HEK293T (cell line): ENCODE results near the gene MLLT10.
A peak's percentile ranks its signal among the peaks of the same experiment; 100 is the strongest.

Experiments
- CTCF ChIA-PET: fragments of 350-600 bp; formaldehyde crosslinking; extraction: SDS; loops from one replicate; lab custom pipeline; 2021; ENCODE audit warnings: antibody characterized with exemption, inconsistent platforms; lab: Yijun Ruan, JAX
- POLR2A ChIA-PET: fragments of 350-600 bp; formaldehyde crosslinking; extraction: SDS; loops from one replicate; lab custom pipeline; 2020; ENCODE audit warnings: antibody characterized with exemption, inconsistent platforms; lab: Yijun Ruan, JAX
- DNase-seq: peaks from one replicate; pipeline ENCODE4 v3.0.0; 2012; ENCODE audit warnings: mixed read lengths; ENCODE audit errors: extremely low spot score
- ARNT ChIP-seq: fragments of 450-650 bp; IDR thresholded peaks from 2 replicates; pipeline ENCODE4 v1.6.1; 2017; ENCODE audit warnings: mild to moderate bottlenecking
- BHLHE40 ChIP-seq: fragments of 450-650 bp; IDR thresholded peaks from 2 replicates; pipeline ENCODE4 v1.6.1; 2016; ENCODE audit warnings: mild to moderate bottlenecking, moderate library complexity, borderline replicate concordance
- CTBP1 ChIP-seq: fragments of 450-650 bp; IDR thresholded peaks from 2 replicates; pipeline ENCODE4 v1.6.1; 2016; ENCODE audit warnings: borderline replicate concordance
- ELF4 ChIP-seq: fragments of 450-650 bp; IDR thresholded peaks from 2 replicates; pipeline ENCODE4 v1.6.1; 2017; ENCODE audit warnings: antibody characterized with exemption
- FOXA1 ChIP-seq: fragments of 450-650 bp; IDR thresholded peaks from 2 replicates; pipeline ENCODE4 v1.6.1; 2016; ENCODE audit warnings: mild to moderate bottlenecking
- FOXK2 ChIP-seq: fragments of 450-650 bp; IDR thresholded peaks from 2 replicates; pipeline ENCODE4 v1.6.1; 2016; ENCODE audit warnings: mild to moderate bottlenecking
- FOXM1 ChIP-seq: fragments of 450-650 bp; IDR thresholded peaks from 2 replicates; pipeline ENCODE4 v1.6.1; 2017; ENCODE audit warnings: mild to moderate bottlenecking, borderline replicate concordance
- HDGF ChIP-seq: fragments of 450-650 bp; IDR thresholded peaks from 2 replicates; pipeline ENCODE4 v1.6.1; 2017; ENCODE audit warnings: antibody characterized with exemption, borderline replicate concordance
- L3MBTL2 ChIP-seq: fragments of 450-650 bp; conservative IDR thresholded peaks from 2 replicates; pipeline ENCODE4 v1.6.1; 2016; ENCODE audit warnings: mild to moderate bottlenecking
- LEF1 ChIP-seq: fragments of 450-650 bp; IDR thresholded peaks from 2 replicates; pipeline ENCODE4 v1.6.1; 2017; ENCODE audit warnings: mild to moderate bottlenecking, borderline replicate concordance
- NFRKB ChIP-seq: fragments of 450-650 bp; IDR thresholded peaks from 2 replicates; pipeline ENCODE4 v1.6.1; 2016; ENCODE audit warnings: mild to moderate bottlenecking, moderate library complexity
- SP1 ChIP-seq: fragments of 450-650 bp; IDR thresholded peaks from 2 replicates; pipeline ENCODE4 v1.6.1; 2017
- SUZ12 ChIP-seq: fragments of 450-650 bp; IDR thresholded peaks from 2 replicates; pipeline ENCODE4 v1.6.1; 2016; ENCODE audit warnings: mild to moderate bottlenecking
- TARDBP ChIP-seq: fragments of 450-650 bp; IDR thresholded peaks from 2 replicates; pipeline ENCODE4 v1.6.1; 2016
- ZNF384 ChIP-seq: fragments of 450-650 bp; IDR thresholded peaks from 2 replicates; pipeline ENCODE4 v1.6.1; 2016
- TF ChIP-seq, protein P1 (sequence below): fragments of 450-650 bp; IDR thresholded peaks from 2 replicates; pipeline ENCODE4 v1.6.1; 2016

The MLLT10 gene

DNA sequence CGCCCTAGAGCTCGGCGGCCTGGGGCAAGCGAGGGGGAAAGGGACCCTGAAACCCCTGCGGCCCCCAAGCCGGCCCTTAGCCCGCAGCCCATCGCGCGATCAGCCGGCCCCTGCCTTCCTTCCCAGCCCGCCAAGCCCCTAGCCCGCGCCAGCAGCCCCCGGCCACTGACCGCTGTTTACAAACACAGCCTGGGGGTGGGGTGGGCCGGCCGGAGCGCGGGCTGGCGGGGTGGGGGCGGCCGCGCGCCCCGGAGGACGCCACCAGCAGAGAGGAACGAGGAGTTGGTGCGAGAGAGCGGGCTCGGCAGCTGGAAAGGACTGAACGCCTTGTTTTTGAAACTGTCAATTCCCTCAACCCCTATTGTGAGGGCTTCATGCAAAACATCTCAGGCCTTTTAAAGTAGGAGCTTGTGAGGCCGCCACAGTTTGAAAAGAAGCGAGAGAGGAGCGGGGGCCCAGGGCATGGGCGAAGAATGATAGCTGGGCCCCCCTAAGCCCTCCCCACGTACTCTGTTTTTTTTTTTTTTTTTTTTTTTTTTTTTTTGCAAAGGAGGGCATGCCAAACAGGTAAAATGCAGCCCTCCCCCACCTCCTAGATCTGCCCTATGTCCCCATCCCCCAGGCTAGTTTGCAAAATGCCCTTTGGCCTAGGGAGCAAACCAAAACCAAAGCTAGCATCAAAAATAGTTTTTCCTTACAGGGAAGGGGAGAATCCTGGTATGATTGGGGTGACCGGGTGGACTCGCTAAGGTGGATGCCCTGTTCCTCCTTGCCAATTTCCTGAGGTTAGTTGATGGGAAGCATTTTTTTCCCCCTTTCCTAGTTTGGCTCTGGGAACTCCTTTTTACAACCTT, 23.6 kb upstream of the MLLT10 start:
- ChIA-PET CTCF (interaction anchor here (0.7 to 1.1 kb wide), 2 partner anchors 15 to 656 kb away, joined by 3 read pairs; partner anchors contain the start of gene SKIDA1), POLR2A (interaction anchor here (1.5 kb wide), 1 partner anchor 15 kb away, joined by 4 read pairs; the partner anchor contains the start of gene SKIDA1)
- no peak for DNase-seq

DNA sequence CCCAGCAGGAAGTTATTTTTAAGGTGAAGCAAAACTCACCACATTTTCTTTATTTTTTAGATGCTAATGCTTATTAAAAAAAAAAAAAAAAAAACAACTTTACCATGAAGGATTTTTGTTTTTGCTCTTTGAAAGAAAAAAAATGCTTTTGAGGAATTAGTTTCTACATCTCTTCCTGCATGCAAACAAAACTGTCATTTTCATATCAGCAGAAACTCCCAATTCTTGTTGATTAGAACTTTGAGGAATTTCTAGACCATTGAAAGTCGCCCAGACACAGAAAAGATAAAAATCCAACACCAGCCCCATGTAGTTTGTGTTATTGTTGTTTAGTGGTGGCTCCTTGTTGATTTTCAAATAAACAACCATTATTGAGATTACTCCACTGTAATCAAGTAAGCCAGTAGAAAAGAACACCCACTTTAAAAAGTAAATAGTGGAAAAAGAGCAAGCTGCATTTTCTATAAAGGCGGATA, 22.9 kb upstream of the MLLT10 start:
- TF ChIP-seq, protein P1, sequence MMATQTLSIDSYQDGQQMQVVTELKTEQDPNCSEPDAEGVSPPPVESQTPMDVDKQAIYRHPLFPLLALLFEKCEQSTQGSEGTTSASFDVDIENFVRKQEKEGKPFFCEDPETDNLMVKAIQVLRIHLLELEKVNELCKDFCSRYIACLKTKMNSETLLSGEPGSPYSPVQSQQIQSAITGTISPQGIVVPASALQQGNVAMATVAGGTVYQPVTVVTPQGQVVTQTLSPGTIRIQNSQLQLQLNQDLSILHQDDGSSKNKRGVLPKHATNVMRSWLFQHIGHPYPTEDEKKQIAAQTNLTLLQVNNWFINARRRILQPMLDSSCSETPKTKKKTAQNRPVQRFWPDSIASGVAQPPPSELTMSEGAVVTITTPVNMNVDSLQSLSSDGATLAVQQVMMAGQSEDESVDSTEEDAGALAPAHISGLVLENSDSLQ: no peak
- no peak for TF ChIP-seq CTBP1
- TF ChIP-seq LEF1: no peak
- TF ChIP-seq BHLHE40: no peak
- TF ChIP-seq TARDBP: no peak
- no peak for TF ChIP-seq NFRKB
- no peak for TF ChIP-seq ELF4
- DNase-seq: no peak
- CTCF ChIA-PET: interaction anchor here (1.1 kb wide), 1 partner anchor 15 kb away, joined by 3 read pairs; the partner anchor contains the start of gene SKIDA1
- POLR2A ChIA-PET: interaction anchor here (1.5 kb wide), 1 partner anchor 15 kb away, joined by 4 read pairs; the partner anchor contains the start of gene SKIDA1

More for the DNA sequence above, 23.6 kb upstream of the MLLT10 start:
- TF ChIP-seq ELF4 (no peak), SP1 (no peak), ARNT (no peak), ZNF384 (no peak), NFRKB (no peak), CTBP1 (no peak)

GRCh38 chr10:21511946-21512572, 22.0 kb upstream of the MLLT10 start:
- ChIA-PET POLR2A (no interaction called here), CTCF (interaction anchor here (0.6 kb wide), 1 partner anchor 16 kb away, joined by 3 read pairs; no protein-coding TSS in a partner anchor)
- no peak for DNase-seq
- no peak for TF ChIP-seq L3MBTL2
- TF ChIP-seq CTBP1: no peak
- no peak for TF ChIP-seq ELF4
- no peak for TF ChIP-seq ZNF384
- TF ChIP-seq, protein P1: no peak
- no peak for TF ChIP-seq NFRKB
- TF ChIP-seq ARNT: no peak
- no peak for TF ChIP-seq BHLHE40
- no peak for TF ChIP-seq TARDBP
- no peak for TF ChIP-seq HDGF
- no peak for TF ChIP-seq LEF1
- TF ChIP-seq SP1: no peak
- TF ChIP-seq FOXA1: no peak
- TF ChIP-seq FOXK2: no peak
- TF ChIP-seq SUZ12: no peak
- no peak for TF ChIP-seq FOXM1

- ChIA-PET CTCF (interaction anchor here (0.6 kb wide), 1 partner anchor 17 kb away, joined by 3 read pairs; no protein-coding TSS in a partner anchor), POLR2A (interaction anchor here (4.2 kb wide), 1 partner anchor 14 kb away, joined by 49 read pairs; the partner anchor contains the start of gene SKIDA1)
- no peak for DNase-seq
- TF ChIP-seq FOXK2 (no peak), ARNT (no peak), CTBP1 (no peak), L3MBTL2 (no peak), BHLHE40 (no peak), SP1 (no peak), SUZ12 (no peak)
- TF ChIP-seq, protein P1: no peak
These were observed 21.2 kb upstream of the MLLT10 start for GRCh38 chr10:21512573-21513404.

DNA sequence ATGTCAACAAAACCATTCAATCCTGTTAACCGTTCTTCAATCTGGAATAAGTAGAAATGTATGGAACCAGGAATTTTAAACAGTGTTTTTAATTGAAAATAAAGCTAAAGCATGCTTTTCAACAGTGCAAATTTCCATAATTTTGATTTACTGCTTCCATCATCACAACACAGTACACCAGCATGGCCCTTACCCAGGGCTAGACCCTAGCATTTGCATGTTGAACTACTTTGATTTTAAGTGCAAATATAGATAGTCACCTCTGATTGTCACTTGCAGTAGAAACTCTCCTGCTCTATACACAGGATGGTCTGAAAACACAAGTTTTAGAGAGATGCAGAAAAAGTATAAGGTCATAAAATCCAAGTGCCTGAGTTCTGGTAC, 20.6 kb upstream of the MLLT10 start:
- CTCF ChIA-PET: no interaction called here
- POLR2A ChIA-PET: interaction anchor here (4.2 kb wide), 1 partner anchor 13 kb away, joined by 49 read pairs; the partner anchor contains the start of gene SKIDA1
- DNase-seq: no peak
- TF ChIP-seq, protein P1: peak; percentile 40; the same call in 1 of the 2 replicates
- no peak for TF ChIP-seq FOXK2
- no peak for TF ChIP-seq LEF1
